ENCODE data around the gene BCKDHB.
"Not testable (repeated sequence)": the region's sequence is repeated elsewhere in the genome, so short reads cannot be mapped to it uniquely, and the experiment has no call there.

- not testable (repeated sequence) for TF ChIP-seq EZH2 (IDR thresholded peaks at IDR 0.05; ENCODE audit: borderline replicate concordance, low read length); CTCF (conservative IDR thresholded peaks at IDR 0.05 in 1 of 2, IDR thresholded peaks at IDR 0.05 in 1 of 2; ENCODE audit: extremely low read depth in 1 of 2, insufficient read depth in 1 of 2, low read depth in 1 of 2, low read length in 2 of 2)
These were observed 36.0 kb upstream of the BCKDHB start for GRCh38 chr6:80070431-80070830.

All from mammary epithelial cell (primary cell).